ACC112 (cell line): ENCODE measurements around the gene CCDC30.
"Not testable (repeated sequence)": the region's sequence is repeated elsewhere in the genome, so short reads cannot be mapped to it uniquely, and the experiment has no call there.

Source experiments
- H2AFZ ChIP-seq: fragments of 200-600 bp; sonication (generic); one replicate; pipeline ENCODE4 v1.6.0; 2017; ENCODE audit warnings: antibody characterized with exemption, low read length; ENCODE audit not compliant: unreplicated experiment
- H3K27ac ChIP-seq: fragments of 200-600 bp; sonication (generic); 2 replicates; pipeline ENCODE4 v1.5.1; 2014; ENCODE audit warnings: low read depth, mild to moderate bottlenecking, antibody characterized with exemption, low read length, moderate library complexity
- H3K27me3 ChIP-seq: fragments of 200-600 bp; sonication (generic); 2 replicates; pipeline ENCODE4 v1.6.1; 2014; ENCODE audit warnings: mild to moderate bottlenecking, antibody characterized with exemption, low read length, moderate library complexity, mixed read lengths; ENCODE audit not compliant: insufficient read depth
- H3K36me3 ChIP-seq: fragments of 200-600 bp; sonication (generic); 2 replicates; pipeline ENCODE4 v1.6.1; 2016; ENCODE audit warnings: mild to moderate bottlenecking, antibody characterized with exemption, low read length, moderate library complexity, mixed read lengths; ENCODE audit not compliant: insufficient read depth
- H3K4me1 ChIP-seq: fragments of 200-600 bp; sonication (generic); one replicate; pipeline ENCODE4 v1.6.1; 2016; ENCODE audit warnings: low read length, mixed read lengths; ENCODE audit not compliant: insufficient read depth, unreplicated experiment, control insufficient read depth
- H3K4me3 ChIP-seq: fragments of 200-600 bp; sonication (generic); 2 replicates; pipeline ENCODE4 v1.5.1; 2014; ENCODE audit warnings: mild to moderate bottlenecking, low read depth, low read length
- H3K79me2 ChIP-seq: fragments of 200-600 bp; sonication (generic); one replicate; pipeline ENCODE4 v1.6.0; 2016; ENCODE audit warnings: low read length; ENCODE audit not compliant: control insufficient read depth, unreplicated experiment, insufficient read depth

Gene CCDC30

GRCh38 chr1:42479621-42480020, 16.5 kb downstream of the CCDC30 start:
- no peaks in the 10 kb centered on the region for H3K27me3 ChIP-seq
- no peaks in the 10 kb centered on the region for H3K4me1 ChIP-seq
- H3K27ac ChIP-seq, result no peak overlapping the region
- no peak overlapping the region for H3K4me3 ChIP-seq
- no peaks in the 10 kb centered on the region for H3K79me2 ChIP-seq
- no peaks in the 10 kb centered on the region for H3K36me3 ChIP-seq
- H2AFZ ChIP-seq, result no peak overlapping the region

- H2AFZ ChIP-seq, result no peak overlapping the region
- no peaks in the 10 kb centered on the region for H3K4me1 ChIP-seq
- H3K27me3 ChIP-seq, result peaks cover 6% of the 10 kb centered on the region
- H3K27ac ChIP-seq, result no peak overlapping the region
- no peaks in the 10 kb centered on the region for H3K79me2 ChIP-seq
- H3K4me3 ChIP-seq, result no peak overlapping the region
- H3K36me3 ChIP-seq, result no peaks in the 10 kb centered on the region
These were observed 17.8 kb downstream of the CCDC30 start for GRCh38 chr1:42480921-42481320.

GRCh38 chr1:42482635-42483153, 19.6 kb downstream of the CCDC30 start:
- Histone ChIP-seq H3K79me2 (no peaks in the 10 kb centered on the region), H2AFZ (no peak overlapping the region), H3K27me3 (peaks cover 16% of the 10 kb centered on the region), H3K27ac (no peak overlapping the region), H3K4me1 (no peaks in the 10 kb centered on the region), H3K4me3 (no peak overlapping the region), H3K36me3 (no peaks in the 10 kb centered on the region)

- peaks cover 23% of the 10 kb centered on the region for H3K27me3 ChIP-seq
- H3K79me2 ChIP-seq, result no peaks in the 10 kb centered on the region
- H3K36me3 ChIP-seq, result no peaks in the 10 kb centered on the region
- H2AFZ ChIP-seq, result no peak overlapping the region
- peak overlapping the region; percentile 51; the same call in 1 of the 2 replicates for H3K27ac ChIP-seq
- no peak overlapping the region for H3K4me3 ChIP-seq
- no peaks in the 10 kb centered on the region for H3K4me1 ChIP-seq
These were observed 21.3 kb downstream of the CCDC30 start for GRCh38 chr1:42484382-42484781.

- no peaks in the 10 kb centered on the region for H3K4me1 ChIP-seq
- no peak overlapping the region for H2AFZ ChIP-seq
- H3K27me3 ChIP-seq, result peaks cover 23% of the 10 kb centered on the region
- no peaks in the 10 kb centered on the region for H3K79me2 ChIP-seq
- no peak overlapping the region for H3K4me3 ChIP-seq
- no peaks in the 10 kb centered on the region for H3K36me3 ChIP-seq
- H3K27ac ChIP-seq, result no peak overlapping the region
These were observed 27.2 kb downstream of the CCDC30 start for GRCh38 chr1:42490237-42490636.

- not testable (repeated sequence) for H3K36me3 ChIP-seq, H3K4me3 ChIP-seq, H3K4me1 ChIP-seq, H3K27me3 ChIP-seq, H3K27ac ChIP-seq, H3K79me2 ChIP-seq, H2AFZ ChIP-seq
These were observed 38.9 kb downstream of the CCDC30 start for GRCh38 chr1:42502031-42502430.

GRCh38 chr1:42504535-42505128, 41.5 kb downstream of the CCDC30 start:
- H3K27ac ChIP-seq, result no peak overlapping the region
- H3K27me3 ChIP-seq, result no peaks in the 10 kb centered on the region
- no peak overlapping the region for H2AFZ ChIP-seq
- no peaks in the 10 kb centered on the region for H3K79me2 ChIP-seq
- no peaks in the 10 kb centered on the region for H3K36me3 ChIP-seq
- H3K4me1 ChIP-seq, result no peaks in the 10 kb centered on the region
- H3K4me3 ChIP-seq, result no peak overlapping the region

GRCh38 chr1:42506576-42506975, 43.5 kb downstream of the CCDC30 start:
- Histone ChIP-seq H2AFZ (no peak overlapping the region), H3K27me3 (no peaks in the 10 kb centered on the region), H3K27ac (no peak overlapping the region), H3K36me3 (no peaks in the 10 kb centered on the region), H3K79me2 (no peaks in the 10 kb centered on the region), H3K4me1 (no peaks in the 10 kb centered on the region), H3K4me3 (no peak overlapping the region)

GRCh38 chr1:42511581-42512155, 48.6 kb downstream of the CCDC30 start:
- H3K27me3 ChIP-seq, H3K36me3 ChIP-seq, H3K27ac ChIP-seq, H3K4me1 ChIP-seq, H3K79me2 ChIP-seq, H2AFZ ChIP-seq, H3K4me3 ChIP-seq: not testable (repeated sequence)

- Histone ChIP-seq H3K79me2 (no peaks in the 10 kb centered on the region), H3K27ac (no peak overlapping the region), H3K36me3 (no peaks in the 10 kb centered on the region), H3K4me3 (no peak overlapping the region), H2AFZ (no peak overlapping the region), H3K27me3 (no peaks in the 10 kb centered on the region), H3K4me1 (no peaks in the 10 kb centered on the region)
These were observed 55.8 kb downstream of the CCDC30 start for GRCh38 chr1:42518908-42519307.

- H3K4me3 ChIP-seq, result no peak overlapping the region
These were observed 60.1 kb downstream of the CCDC30 start for GRCh38 chr1:42523171-42523570.

More at GRCh38 chr1:42523171-42523570, 60.1 kb downstream of the CCDC30 start:
- H3K4me1 ChIP-seq, result no peaks in the 10 kb centered on the region
- H3K27ac ChIP-seq, result no peak overlapping the region
- no peaks in the 10 kb centered on the region for H3K79me2 ChIP-seq
- H3K27me3 ChIP-seq, result peaks cover 13% of the 10 kb centered on the region; the same call in 1 of the 2 replicates
- H3K36me3 ChIP-seq, result no peaks in the 10 kb centered on the region
- no peak overlapping the region for H2AFZ ChIP-seq
